Panc1 (cell line): ENCODE results near the gene ZKSCAN2. TPM values are rescaled to one million over a fixed set of nuclear protein-coding genes. Genes with fewer than 3 reads are reported as not detected.
A peak's percentile ranks its signal among the peaks of the same experiment; 100 is the strongest.

Experiments used
- ATAC-seq: fragments of 200-7000 bp; cut with Tn5 transposase; 2 replicates; pipeline ENCODE4 v1.9.1; 2020; ENCODE audit warnings: mild to moderate bottlenecking, moderate library complexity
- BruUV-seq: library from RNA; stranded (reverse); fragments of 400-500 nt; replicated peaks from 2 replicates; lab custom pipeline; 2021; lab: Mats Ljungman, UMichigan
- CTCF ChIA-PET: fragments of 300-600 bp; sonication (Branson Sonifier 250); formaldehyde crosslinking; loops from one replicate; lab custom pipeline; 2022; ENCODE audit warnings: antibody characterized with exemption; lab: Charles Lee
- POLR2A ChIA-PET: fragments of 300-600 bp; sonication (Branson Sonifier 250); formaldehyde crosslinking; loops from one replicate; lab custom pipeline; 2022; ENCODE audit warnings: antibody characterized with exemption; lab: Charles Lee
- DNase-seq: peaks from one replicate; pipeline ENCODE4 v3.0.0-alpha.2; 2010; ENCODE audit warnings: low read depth, low spot score
- H3K27ac ChIP-seq: 2 replicates; pipeline ENCODE4 v1.5.1; 2011; ENCODE audit warnings: mild to moderate bottlenecking, low read length, inconsistent platforms
- H3K27me3 ChIP-seq: fragments of 200-500 bp; sonication (Bioruptor generic); 2 replicates; pipeline ENCODE4 v1.6.0; 2014; ENCODE audit warnings: low read length, inconsistent platforms; ENCODE audit not compliant: control insufficient read depth, insufficient read depth
- H3K36me3 ChIP-seq: fragments of 200-500 bp; sonication (Bioruptor generic); 2 replicates; pipeline ENCODE4 v1.5.1; 2014; ENCODE audit warnings: inconsistent platforms, mild to moderate bottlenecking, low read length, moderate library complexity; ENCODE audit not compliant: control insufficient read depth, insufficient read depth
- H3K4me1 ChIP-seq: 2 replicates; pipeline ENCODE4 v1.5.1; 2011; ENCODE audit warnings: inconsistent platforms, mild to moderate bottlenecking, low read length, moderate library complexity; ENCODE audit not compliant: control insufficient read depth, insufficient read depth
- H3K4me3 ChIP-seq, 2 experiments: 2 replicates each; pipeline ENCODE4 v1.5.1; 2011 to 2012; ENCODE audit warnings: low read depth in 2 of 2, low read length in 2 of 2, mild to moderate bottlenecking in 2 of 2, inconsistent platforms in 1 of 2, moderate library complexity in 1 of 2
- H3K9me3 ChIP-seq: fragments of 200-500 bp; sonication (Bioruptor generic); 2 replicates; pipeline ENCODE4 v1.5.1; 2014; ENCODE audit warnings: low read depth, mild to moderate bottlenecking, inconsistent platforms, low read length, moderate library complexity; ENCODE audit not compliant: control insufficient read depth, insufficient read depth
- POLR2AphosphoS5 ChIP-seq: IDR thresholded peaks from 2 replicates; pipeline ENCODE4 v1.6.1; 2012; ENCODE audit warnings: mild to moderate bottlenecking, low read depth, low read length, moderate library complexity
- SIN3A ChIP-seq: IDR thresholded peaks from 2 replicates; pipeline ENCODE4 v1.6.1; 2012; ENCODE audit warnings: low read depth, mild to moderate bottlenecking, low read length, moderate library complexity, borderline replicate concordance; ENCODE audit not compliant: insufficient read depth
- TCF7L2 ChIP-seq: IDR thresholded peaks from 2 replicates; pipeline ENCODE4 v1.6.1; 2011; ENCODE audit warnings: mild to moderate bottlenecking, low read depth, low read length, inconsistent platforms
- in situ Hi-C: cut with HindIII; loops from 2 replicates; pipeline ENCODE4 v1.10.0; 2016; ENCODE audit warnings: low sequenced_read_pairs, low pct_unique_long_range_greater_than_20kb
- intact Hi-C: fragments of 100-400 bp; cut with micrococcal nuclease; formaldehyde crosslinking; loops from one replicate; pipeline ENCODE4 v1.10.0; 2022; ENCODE audit not compliant: unreplicated experiment
- total RNA-seq: library from RNA; stranded (reverse); gene quantifications from one replicate; pipeline ENCODE4 v1.2.1, GENCODE V29; 2021; ENCODE audit not compliant: unreplicated experiment
- TF ChIP-seq, protein P1 (sequence below): fragments of 450-650 bp; IDR thresholded peaks from 2 replicates; pipeline ENCODE4 v1.5.1; 2017; ENCODE audit warnings: mild to moderate bottlenecking
- TF ChIP-seq, protein P2 (sequence below), 2 experiments: IDR thresholded peaks; 2 replicates each; pipeline ENCODE4 v1.6.1; 2011 to 2012; ENCODE audit warnings: low read depth in 2 of 2, control low read depth in 1 of 2, low read length in 1 of 2, mild to moderate bottlenecking in 1 of 2, moderate library complexity in 1 of 2; ENCODE audit not compliant: insufficient read depth in 1 of 2

The ZKSCAN2 gene
- total RNA-seq, 1 experiment from 2014 or later = 11.4 TPM

DNA sequence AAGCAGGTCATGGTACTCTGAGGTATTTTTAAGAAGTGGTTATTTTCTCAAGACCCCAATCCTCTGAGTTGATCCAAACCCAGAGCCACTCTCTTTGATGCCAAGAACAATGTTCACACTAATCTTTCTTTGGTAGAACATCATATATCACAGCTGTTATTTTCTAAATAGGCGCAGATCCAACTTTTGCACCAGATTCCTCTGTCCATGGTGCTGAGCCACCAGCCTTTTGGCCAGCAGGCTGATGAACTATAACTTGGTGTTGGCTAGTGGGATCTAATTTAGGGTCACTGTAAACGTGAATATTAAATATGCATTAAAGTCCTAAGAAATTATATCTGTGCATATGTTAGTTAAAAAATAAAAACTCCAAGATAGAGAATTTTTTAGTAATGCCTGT, 7.0 kb upstream of the ZKSCAN2 start:
- H3K36me3 ChIP-seq = 0 out of 2 replicates have a peak, but pooled peaks cover 3% of the 10 kb centered on the region
- ChIA-PET CTCF (no interaction called here), POLR2A (no interaction called here)
- DNase-seq = no peak
- in situ Hi-C loops = no loop called here
- intact Hi-C loops = no loop called here
- TF ChIP-seq, protein P1, sequence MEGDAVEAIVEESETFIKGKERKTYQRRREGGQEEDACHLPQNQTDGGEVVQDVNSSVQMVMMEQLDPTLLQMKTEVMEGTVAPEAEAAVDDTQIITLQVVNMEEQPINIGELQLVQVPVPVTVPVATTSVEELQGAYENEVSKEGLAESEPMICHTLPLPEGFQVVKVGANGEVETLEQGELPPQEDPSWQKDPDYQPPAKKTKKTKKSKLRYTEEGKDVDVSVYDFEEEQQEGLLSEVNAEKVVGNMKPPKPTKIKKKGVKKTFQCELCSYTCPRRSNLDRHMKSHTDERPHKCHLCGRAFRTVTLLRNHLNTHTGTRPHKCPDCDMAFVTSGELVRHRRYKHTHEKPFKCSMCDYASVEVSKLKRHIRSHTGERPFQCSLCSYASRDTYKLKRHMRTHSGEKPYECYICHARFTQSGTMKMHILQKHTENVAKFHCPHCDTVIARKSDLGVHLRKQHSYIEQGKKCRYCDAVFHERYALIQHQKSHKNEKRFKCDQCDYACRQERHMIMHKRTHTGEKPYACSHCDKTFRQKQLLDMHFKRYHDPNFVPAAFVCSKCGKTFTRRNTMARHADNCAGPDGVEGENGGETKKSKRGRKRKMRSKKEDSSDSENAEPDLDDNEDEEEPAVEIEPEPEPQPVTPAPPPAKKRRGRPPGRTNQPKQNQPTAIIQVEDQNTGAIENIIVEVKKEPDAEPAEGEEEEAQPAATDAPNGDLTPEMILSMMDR = no peak
- TF ChIP-seq, protein P2, sequence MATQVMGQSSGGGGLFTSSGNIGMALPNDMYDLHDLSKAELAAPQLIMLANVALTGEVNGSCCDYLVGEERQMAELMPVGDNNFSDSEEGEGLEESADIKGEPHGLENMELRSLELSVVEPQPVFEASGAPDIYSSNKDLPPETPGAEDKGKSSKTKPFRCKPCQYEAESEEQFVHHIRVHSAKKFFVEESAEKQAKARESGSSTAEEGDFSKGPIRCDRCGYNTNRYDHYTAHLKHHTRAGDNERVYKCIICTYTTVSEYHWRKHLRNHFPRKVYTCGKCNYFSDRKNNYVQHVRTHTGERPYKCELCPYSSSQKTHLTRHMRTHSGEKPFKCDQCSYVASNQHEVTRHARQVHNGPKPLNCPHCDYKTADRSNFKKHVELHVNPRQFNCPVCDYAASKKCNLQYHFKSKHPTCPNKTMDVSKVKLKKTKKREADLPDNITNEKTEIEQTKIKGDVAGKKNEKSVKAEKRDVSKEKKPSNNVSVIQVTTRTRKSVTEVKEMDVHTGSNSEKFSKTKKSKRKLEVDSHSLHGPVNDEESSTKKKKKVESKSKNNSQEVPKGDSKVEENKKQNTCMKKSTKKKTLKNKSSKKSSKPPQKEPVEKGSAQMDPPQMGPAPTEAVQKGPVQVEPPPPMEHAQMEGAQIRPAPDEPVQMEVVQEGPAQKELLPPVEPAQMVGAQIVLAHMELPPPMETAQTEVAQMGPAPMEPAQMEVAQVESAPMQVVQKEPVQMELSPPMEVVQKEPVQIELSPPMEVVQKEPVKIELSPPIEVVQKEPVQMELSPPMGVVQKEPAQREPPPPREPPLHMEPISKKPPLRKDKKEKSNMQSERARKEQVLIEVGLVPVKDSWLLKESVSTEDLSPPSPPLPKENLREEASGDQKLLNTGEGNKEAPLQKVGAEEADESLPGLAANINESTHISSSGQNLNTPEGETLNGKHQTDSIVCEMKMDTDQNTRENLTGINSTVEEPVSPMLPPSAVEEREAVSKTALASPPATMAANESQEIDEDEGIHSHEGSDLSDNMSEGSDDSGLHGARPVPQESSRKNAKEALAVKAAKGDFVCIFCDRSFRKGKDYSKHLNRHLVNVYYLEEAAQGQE (IDR thresholded peaks at IDR 0.05; ENCODE audit: insufficient read depth in 1 of 2, low read depth in 2 of 2, low read length in 1 of 2) = peak; percentile 92 to 95
- no peak for ATAC-seq
- no peak overlapping the region for H3K27ac ChIP-seq
- H3K4me1 ChIP-seq = no peaks in the 10 kb centered on the region
- no peak overlapping the region for H3K4me3 ChIP-seq
- H3K9me3 ChIP-seq = no peaks in the 10 kb centered on the region
- H3K27me3 ChIP-seq = no peaks in the 10 kb centered on the region
- no TSS peak for BruUV-seq

DNA sequence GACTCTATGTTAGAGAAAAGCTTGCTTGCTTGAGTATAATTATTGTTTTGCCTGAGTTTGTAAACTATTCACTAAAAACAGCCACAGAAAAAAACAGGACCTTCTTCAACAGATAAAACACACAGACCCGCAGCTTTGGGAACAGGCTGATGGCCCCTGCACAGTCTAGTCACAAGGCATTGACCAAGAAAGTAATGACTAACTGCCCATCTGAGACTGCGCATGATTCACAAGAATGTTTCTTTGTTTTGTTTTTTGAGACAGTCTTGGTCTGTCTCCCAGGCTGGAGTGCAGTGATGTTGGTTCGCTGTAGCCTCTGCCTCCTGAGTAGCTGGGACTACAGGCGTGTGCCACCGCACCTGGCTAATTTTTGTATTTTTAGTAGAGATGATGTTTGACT, 2.8 kb upstream of the ZKSCAN2 start:
- no peaks in the 10 kb centered on the region for H3K27me3 ChIP-seq
- CTCF ChIA-PET = interaction anchor here (0.8 kb wide), 1 partner anchor 16 kb away, joined by 3 read pairs; no protein-coding TSS in a partner anchor
- H3K9me3 ChIP-seq = no peaks in the 10 kb centered on the region
- in situ Hi-C loops = no loop called here
- no peak for TF ChIP-seq SIN3A
- H3K4me3 ChIP-seq = no peak overlapping the region
- no peak overlapping the region for H3K27ac ChIP-seq
- intact Hi-C loops = no loop called here
- peaks cover 4% of the 10 kb centered on the region; the same call in 1 of the 2 replicates for H3K4me1 ChIP-seq
- POLR2A ChIA-PET = interaction anchor here (0.9 kb wide), 1 partner anchor 16 kb away, joined by 3 read pairs; no protein-coding TSS in a partner anchor
- BruUV-seq = no TSS peak
- DNase-seq (no peak), ATAC-seq (no peak)
- 0 out of 2 replicates have a peak, but pooled peaks cover 3% of the 10 kb centered on the region for H3K36me3 ChIP-seq

DNA sequence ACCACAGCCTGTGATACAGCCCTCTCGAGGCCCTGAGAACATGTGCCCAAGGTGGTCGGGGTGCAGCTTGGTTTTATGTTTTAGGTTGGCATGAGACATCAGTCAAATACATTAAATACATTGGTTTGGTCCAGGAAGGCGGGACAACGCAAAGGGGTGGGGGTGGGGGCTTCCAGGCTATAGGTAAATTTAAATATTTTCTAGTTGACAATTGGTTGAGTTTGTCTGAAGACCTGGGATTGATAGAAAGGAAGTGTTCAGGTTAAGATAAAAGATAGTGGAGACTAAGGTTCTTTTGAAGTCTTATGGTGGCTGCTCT, 1.2 kb upstream of the ZKSCAN2 start:
- intact Hi-C loops = no loop called here
- 0 out of 2 replicates have a peak, but pooled peaks cover 6% of the 10 kb centered on the region for H3K36me3 ChIP-seq
- in situ Hi-C loops = no loop called here
- TSS peak; percentile 85 for BruUV-seq
- no peak for ATAC-seq
- peak overlapping the region; percentile 78 to 90 for H3K4me3 ChIP-seq
- no peaks in the 10 kb centered on the region for H3K9me3 ChIP-seq
- no peak for DNase-seq
- H3K27ac ChIP-seq = peak overlapping the region; percentile 85
- ChIA-PET POLR2A (no interaction called here), CTCF (no interaction called here)
- H3K27me3 ChIP-seq = no peaks in the 10 kb centered on the region
- H3K4me1 ChIP-seq = peaks cover 4% of the 10 kb centered on the region; the same call in 1 of the 2 replicates
- no peak for TF ChIP-seq TCF7L2
- TF ChIP-seq, protein P2 (IDR thresholded peaks at IDR 0.05; ENCODE audit: insufficient read depth in 1 of 2, low read depth in 2 of 2, low read length in 1 of 2) = no peak
- TF ChIP-seq, protein P1 = no peak
- no peak for TF ChIP-seq SIN3A
- TF ChIP-seq POLR2AphosphoS5 = no peak
